IPS-NIHi7 (cell line): Measurements from ENCODE around the gene ELAVL1.
A peak's percentile ranks its signal among the peaks of the same experiment; 100 is the strongest.

Experiments used
- DNase-seq: peaks from one replicate; pipeline ENCODE4 v3.0.0; 2012; ENCODE audit warnings: mixed read lengths; ENCODE audit errors: extremely low spot score

ELAVL1 gene

DNA sequence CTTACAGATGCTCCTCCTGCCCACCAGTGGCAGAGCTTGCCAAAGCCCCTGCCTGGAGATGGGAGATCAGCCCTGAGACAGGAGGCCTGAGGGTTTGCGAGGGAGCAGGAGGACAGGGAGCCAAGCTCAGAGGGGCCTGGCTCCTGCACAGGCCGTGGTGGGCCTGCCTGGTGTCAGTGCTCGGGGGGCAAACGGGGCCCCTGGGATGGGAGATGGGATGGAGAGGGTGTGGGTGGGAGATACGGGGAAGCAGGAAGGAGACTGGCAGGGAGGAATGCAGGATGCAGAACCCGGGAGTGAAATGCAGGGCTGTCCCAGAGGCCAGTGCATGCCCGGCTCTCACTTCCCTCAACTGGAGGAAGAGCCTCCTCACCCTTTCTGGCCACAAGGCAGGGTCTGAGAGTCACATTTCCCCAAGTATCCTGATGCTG is 19.9 kb downstream of the ELAVL1 start:
- no peak for DNase-seq

DNA sequence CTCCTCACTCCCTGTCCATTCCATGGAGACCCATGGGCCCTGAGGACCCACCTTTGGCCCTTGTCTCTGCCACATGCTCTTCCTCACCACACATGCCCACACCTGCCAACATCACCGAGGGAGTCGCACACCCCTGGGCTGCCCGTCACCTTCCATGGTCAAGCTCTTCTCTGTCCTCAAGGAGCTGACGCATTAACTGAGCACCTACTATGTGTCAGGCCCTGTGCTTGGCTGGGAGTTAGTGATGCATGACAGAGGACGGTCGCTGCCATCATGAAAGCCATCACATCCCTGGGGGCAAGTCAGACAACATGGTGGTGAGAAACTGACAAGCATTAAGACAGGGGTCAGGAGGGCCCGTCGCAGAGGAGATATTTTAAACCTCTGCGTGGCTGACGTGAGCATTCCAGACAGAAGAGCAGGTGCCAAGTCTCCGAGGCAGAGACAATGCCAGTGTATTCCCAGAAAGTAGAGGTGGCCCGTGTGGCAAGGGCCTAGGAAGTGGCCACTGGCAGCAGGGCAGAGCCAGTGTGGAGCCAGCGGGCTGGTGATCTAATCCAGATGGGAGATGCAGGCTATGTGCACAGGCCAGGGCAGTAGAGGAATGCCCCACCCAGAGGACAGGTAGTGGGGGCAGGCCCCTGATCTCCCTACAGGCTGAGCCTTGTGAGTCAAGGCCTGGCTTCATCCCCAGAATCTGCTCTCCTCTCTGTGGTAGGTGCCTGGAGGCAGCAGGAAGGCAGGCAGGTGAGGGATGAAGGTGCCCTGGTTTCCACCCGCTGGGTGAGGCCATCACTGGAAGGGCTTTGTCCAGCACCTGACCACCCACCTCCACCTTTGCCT is 21.2 kb downstream of the ELAVL1 start:
- DNase-seq: no peak

DNA sequence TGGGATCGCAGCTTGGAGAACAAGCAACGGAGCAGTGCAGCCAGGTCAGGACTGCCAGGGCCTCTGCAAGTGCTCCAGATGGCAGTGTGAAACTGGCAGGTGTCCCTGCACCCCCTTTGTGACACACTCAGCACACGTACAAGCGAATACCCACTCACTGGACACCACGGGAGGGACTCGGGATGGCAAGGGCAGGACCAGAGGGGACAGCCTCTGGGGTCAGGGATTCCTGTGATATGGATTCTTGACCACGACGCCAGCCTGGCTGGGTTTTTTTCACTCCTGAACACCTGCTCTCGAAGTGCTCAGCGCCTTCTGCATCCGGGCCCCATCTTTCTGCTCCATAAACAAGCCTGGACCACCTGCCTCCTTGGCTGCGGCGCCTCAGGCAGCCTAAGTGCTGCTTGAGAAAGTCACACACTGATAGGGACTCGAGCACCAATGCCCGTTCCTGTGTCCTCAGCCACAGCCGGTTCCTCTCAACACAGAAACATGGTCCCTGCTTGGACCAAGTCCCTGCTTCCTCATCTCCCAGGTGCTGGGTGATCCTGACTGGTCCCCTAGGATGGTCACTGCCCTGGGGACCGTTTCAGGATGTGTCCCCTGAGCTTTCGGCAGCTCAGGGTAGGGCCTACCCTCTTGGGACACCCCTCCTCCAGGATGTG is 22.0 kb downstream of the ELAVL1 start:
- DNase-seq: no peak

DNA sequence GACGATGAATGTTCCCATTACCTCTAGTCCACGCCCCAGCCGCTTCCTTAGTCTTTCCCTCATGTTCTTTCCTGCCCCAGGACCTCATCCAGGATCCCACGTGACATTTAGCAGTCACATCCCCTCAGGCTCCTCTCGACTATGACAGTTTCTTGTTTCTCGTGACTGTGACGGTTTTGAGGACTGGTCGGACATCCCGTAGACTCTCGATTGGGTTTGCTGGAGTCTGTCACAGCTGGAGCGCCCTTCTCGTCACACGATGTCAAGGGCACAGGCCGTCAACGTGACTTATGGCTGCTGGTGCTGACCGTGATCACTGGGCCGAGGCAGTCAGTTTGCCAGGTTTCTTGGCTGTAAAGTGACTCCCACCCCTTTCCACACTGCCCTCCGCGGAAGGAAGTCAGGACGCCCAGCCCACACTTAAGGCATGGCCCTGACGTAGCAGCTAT is 22.8 kb downstream of the ELAVL1 start:
- DNase-seq: no peak

DNA sequence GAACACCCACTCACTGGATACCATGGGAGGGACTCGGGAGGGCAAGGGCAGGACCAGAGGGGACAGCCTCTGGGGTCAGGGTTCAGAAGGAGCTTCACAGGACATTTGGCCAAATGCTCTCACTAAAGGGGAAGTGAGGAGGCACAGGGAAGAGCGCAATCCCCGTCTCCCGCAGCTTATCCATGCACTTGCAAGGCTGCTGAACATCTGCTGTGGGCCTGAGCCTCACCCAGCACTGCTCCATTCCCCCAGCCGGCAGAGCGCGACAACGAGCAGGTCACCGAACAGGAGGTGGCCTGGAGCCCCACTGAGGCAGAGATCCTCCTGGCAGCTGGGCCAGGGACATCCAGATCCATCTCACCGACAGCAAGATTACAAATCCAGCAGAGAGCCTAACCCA is 23.3 kb downstream of the ELAVL1 start:
- no peak for DNase-seq

DNA sequence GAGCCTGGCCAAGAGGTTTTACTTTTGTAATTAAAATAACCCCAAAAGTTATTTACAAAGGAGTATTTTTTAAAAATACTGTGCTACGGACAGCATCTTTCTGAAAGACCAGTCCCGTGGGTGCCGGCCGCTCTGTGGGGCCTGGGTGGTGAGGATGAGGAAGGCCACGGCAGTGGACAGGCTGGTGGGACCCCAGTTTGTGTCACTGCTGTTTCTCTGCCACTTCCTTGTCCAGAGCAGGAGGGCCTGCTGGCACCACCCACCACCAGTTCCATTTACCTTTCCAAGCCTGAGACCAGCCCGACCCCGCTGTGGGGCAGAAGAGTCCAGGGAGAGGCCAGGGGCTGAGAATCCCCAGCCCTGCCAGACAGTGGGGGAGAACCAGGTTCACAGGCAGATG is 23.8 kb downstream of the ELAVL1 start:
- DNase-seq: no peak

DNA sequence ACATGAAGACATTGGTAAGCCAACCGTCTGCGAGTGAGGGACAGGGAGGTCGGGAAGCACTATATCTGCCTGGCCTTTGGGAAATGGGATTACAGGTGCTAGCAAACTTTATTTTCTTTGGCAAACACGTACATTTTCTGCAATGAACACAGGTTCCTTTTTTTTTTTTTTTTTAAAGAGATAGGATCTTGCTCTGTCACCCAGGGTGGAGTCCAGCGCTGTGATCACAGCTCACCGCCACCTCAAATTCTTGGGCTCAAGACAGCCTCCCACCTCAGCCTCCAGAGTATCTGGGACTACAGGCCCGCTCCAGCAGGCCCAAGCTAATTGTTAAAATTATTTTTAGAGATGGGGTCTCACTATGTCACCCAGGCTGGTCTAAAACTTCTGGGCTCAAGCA is 24.2 kb downstream of the ELAVL1 start:
- no peak for DNase-seq

DNA sequence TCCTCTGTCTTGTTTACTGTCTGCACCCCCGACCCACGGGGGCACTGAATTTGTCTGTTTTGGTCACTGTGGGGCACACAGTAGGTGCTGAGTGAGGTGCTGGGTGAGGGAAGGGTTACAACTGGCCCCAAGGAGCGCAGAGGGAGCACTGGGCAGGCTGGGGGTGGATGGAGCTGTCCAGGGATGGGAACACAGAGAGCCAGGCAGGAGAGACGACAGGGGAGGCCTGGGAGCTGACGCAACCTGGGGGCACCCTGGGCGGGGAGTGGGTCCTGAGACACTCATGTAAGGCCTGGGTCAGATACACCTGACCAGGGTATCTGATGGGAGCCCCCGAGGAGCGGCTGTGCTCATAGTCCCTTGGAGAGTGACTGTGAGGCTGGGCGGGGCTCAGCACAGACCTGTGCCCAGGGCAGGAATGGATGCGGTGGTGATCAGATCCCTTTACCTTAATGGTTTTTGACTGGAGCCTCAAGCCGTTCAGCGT is 24.8 kb downstream of the ELAVL1 start:
- DNase-seq: no peak

DNA sequence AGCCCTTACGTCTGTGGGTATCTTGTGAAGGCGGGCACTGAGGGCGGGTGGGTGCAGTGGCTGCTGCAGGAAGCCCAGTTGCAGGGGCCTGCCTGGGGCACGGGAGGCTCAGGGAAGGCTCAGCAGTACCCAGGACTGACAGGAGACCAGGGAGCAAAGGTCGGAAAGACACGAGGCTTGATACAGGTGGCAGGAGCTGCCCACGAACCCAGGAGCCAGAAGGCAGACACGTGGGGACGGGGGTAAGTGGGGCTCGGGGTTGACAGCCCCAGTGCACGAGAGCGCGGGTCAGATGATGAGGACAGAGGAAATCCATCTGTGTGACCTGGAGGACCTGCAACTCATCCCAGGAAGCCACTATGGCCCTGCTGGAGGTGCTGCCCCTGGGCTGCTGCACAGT is 25.3 kb downstream of the ELAVL1 start:
- no peak for DNase-seq

DNA sequence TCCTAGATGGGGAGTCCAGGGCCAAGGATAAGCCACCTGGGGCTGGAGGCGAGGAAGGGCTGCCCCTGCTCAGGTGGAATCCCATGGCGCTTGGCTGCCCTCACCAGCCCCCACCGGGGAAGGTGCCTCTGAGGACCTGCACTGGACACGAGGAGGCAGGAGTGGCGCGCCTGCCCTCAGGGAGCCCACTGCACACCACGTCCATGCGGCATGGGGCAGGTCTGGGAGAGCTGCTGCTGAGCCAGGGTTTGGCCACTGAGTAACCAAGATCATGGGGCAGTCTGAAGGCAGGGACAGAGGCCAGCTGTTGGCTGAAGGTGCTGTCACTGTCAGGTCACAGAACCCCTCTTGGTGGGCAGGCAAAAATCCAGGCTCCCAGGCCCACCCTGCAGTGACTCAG is 25.9 kb downstream of the ELAVL1 start:
- DNase-seq: no peak

DNA sequence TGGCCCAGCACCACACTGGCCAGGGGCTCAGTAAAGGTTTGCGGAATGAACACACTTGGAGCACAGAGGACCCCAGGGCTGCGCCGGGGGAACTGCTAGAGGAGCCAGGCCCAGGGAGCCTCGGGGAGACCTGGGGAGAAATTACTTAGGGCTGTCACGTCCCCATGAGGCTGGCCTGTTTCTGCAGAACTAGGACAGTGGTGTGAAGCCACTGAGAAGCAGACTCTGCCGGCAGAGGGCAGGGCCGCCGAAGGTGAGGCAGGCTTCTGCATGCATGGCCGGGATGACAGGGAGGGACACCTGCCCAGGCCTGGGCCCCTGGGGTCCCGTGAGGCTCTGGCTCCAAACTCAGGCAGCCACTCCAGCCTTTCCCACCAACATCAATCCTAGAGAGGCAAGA is 26.4 kb downstream of the ELAVL1 start:
- no peak for DNase-seq

DNA sequence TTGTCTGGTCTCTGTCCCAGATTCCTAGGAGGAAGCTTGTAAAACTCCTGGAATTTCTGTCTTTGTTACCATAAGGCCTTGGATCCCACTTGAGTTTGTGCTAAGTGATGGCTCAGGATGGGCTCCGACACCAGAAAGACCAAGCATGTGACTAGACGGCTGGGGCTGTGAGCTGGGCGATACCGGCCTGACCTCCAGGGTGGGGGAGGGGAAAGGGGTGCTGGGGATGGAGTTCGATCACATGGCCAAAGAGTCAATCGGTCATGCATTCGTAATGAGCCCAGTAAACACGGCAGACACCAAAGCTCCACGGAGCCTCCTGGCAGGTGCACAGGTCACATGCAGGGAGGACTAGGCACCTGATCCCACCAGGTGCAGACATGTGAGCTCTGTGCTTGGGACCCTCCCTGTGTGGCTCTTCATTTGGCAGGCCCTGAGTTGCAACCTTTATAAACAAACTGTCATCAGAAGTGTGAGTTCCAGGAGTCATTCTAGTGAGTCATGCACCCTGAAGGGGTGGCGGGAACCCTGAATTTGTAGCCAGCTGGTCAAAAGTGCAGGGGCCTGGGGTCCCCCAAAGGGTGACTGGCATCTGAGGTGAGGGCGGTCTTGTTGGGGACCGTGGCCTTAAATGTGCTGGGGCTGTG is 27.1 kb downstream of the ELAVL1 start:
- DNase-seq: no peak

DNA sequence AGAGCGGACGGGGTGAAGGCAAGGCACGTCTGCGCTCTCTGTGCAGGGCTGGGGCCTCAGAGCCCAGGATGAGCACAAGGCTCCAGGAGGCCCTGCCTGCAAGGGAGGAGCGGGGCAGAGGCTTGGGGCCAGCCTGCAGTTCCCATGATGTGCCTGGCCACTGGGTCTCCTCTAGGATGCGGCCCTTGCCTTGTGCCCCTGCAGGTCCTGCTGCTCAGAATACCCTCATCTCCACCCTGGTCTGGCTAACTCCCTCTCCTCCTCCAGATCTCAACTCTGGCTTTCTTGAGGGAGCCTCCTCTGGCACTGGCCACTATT is 27.8 kb downstream of the ELAVL1 start:
- DNase-seq: no peak

DNA sequence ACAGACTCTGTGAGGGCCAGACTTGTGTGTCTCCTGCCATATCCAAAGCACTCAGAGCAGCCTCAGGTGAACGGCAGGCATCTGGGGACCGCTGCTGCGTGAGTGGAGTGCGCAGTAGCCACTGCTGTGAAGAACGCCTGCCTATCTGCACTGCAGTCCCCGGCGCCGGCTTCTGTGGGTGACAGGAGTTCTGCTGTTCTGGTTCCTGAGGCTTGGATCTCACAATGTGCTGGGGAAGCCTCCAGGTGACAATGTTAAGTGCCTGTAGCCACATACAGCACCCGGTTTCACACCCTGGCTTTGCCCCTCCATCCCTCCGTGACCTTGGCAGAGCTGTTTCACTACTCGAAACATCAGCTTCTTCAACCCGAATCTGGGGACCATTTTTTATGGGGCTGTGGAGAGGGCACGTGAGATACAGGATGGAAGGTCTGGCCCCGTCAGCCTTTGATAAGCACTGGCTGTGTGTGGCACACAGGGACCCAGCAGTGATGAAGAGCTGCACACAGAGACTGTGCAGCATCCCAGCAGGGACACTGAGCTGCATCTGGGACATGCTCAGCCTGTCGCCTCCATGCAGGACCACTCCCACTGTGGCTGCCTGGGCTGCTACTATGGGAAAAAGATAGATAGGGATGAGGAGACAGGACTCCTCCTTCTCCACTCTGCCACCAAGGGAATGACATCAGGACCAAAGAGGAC is 28.3 kb downstream of the ELAVL1 start:
- no peak for DNase-seq

DNA sequence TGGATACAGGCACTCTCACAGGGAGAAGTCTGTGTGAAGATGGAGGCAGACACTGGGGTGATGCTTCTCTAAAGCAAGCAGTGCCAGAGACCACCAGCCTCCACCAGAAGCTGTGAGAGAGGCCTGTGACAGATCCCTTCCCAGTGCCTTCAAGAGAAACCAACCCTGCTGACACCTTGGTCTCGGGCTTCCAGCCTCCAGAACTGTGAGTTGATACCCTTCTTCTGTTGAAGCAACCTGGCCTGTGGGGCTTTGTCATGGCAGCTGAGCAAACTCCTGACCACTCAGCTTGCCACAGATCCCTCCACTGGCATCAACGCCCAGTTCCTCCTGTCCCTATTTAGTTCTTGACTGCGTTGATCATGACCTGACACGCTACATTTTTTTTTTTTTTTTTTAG is 29.0 kb downstream of the ELAVL1 start:
- no peak for DNase-seq

DNA sequence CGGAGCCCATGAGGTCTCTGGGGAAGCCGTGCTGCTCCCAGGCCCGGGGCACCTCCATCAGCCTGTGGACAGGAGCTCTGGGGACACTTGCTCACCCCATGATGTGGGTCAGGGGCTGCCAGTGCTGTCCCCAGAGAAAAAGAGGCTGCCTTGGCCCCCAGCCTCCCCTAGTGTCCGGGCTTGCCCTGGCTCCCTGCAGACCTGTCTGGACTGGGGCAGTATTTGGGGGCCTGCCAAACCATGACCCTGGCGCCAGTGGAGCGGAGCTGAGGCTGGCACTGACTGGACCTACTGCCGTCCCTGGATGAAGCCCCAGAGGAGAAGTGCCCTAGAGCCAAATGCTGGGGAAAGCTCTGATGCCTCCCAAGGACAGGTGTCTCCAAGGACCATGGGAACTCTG is 30.4 kb downstream of the ELAVL1 start:
- no peak for DNase-seq

DNA sequence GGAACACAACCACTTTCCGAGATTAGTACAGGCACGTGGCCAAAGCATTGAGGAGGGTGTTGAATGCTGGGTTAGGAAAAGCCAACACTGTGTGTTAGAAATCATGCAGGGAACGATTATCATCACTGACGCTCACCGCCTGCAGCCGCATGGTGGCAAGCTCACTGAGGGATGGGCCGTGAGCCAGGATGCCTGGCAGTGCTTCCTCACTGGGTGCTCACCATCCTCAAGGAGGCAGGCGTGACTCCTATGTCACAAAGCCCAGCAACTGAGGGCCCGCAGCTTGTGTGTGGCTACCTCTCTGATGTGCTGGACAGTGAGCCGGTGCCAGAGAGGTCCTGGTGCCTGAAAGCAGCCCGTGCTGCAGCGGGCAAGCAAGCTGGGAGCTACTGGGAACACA is 31.6 kb downstream of the ELAVL1 start:
- DNase-seq: no peak

DNA sequence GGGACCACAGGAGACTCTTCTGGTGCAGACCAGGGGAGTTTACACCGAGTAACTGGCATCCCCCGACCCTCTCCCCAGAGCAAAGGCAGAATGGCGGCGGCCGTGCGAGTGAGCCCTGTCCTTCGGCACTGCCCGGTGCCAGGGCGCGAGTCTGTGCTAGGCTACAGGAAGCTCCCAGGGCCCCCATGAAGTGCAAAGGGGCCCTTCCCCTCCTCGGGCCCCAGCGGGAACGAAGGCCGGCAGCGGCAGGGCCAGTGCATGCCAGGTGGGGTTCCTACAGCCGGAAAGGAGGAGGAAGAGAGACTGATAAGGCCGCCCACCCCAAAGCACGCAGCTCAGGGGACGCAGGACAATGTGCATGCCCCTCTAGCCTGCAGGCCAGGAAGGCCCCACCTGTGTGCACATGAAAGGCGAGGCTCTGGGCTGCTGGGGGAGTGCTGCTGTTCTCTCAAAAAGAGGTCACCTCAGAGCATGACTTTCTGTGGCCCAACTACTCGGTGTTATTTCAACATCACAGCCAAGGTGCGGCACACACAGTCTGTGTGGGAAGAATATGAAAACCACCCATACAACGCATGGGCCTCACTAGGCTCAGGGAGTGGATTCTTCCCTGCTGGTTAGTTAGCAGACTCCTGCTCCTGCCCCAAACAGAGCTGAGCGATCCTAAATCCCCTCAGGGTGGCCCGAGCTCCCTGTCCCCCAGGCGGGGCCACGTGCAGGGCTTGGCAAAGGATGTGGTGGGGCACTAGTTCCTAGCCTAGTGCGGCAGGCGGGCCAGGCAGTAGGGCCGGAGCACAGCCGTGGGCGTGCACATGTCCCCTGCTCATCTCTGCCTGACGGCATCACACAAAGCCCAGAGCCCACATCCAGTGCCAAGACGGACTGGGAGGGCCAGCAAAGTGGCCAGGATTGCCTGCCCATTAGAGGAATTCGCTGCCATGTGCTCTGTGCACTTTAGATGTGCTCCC is 33.6 kb downstream of the ELAVL1 start:
- no peak for DNase-seq

DNA sequence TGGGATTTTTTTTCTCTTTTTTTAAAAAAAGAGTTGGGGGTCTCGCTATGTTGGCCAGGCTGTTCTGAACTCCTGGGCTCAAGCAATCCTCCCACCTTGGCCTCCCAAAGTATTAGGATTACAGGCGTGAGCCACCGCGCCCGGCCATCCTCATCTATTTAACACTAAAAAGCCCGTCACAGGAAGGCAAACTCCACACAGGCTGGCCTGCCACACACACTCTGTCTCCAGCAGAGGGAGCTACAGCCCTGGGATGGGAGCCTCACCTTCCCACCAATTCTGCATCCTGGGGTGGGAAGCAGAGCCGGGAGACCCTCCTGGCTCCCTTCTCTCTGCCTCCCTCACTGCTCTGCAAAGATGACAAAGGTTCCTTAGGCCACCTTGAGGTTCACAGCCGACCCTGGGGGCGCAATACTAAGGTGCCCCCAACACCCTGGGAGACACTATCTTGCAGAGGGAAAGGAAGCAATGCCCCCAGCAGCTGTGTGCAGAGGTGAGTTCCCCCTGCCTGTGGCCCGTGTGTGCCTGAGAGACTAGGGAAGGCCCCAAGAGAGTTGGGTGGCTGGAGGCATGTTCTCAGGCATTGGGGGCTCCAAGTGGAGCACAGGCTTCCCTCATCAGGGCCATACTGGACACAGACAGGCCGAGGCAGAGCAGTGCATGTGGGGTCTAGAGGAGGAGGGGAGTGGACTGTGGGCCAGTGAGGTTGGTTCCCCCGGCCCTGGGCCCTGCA is 34.6 kb downstream of the ELAVL1 start:
- peak; percentile 88 for DNase-seq

DNA sequence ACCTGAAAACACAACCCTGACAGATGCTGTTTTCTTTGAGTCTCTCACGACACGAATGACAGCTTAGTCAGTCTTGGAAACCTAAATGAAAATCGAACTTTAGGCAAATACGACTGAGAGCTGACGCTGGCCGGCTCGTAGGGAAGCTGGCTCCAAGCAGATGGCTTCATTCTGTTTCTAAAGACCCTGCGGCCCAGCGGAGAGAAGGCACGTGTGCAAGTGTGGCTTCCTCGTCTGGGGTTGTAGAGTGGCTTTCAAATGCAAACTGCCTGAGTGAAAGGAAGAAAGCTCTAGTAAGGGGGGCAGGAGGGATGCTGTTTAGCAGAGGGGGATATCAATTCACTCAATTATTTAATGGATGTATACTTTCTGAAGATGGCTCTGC is 35.9 kb downstream of the ELAVL1 start:
- DNase-seq: peak; percentile 56
